Caco-2 (cell line): ENCODE measurements around the gene HDAC10. TPM values are rescaled to one million over a fixed set of nuclear protein-coding genes. Genes with fewer than 3 reads are reported as not detected.

ENCODE experiments used
- BruUV-seq: library from RNA; stranded (reverse); fragments of 400-500 nt; replicated peaks from 2 replicates; lab custom pipeline; 2021; lab: Mats Ljungman, UMichigan
- CTCF ChIA-PET: fragments of 300-600 bp; sonication (Branson Sonifier 250); formaldehyde crosslinking; loops from one replicate; lab custom pipeline; 2022; ENCODE audit warnings: antibody characterized with exemption; lab: Charles Lee
- POLR2A ChIA-PET: fragments of 300-600 bp; sonication (Branson Sonifier 250); formaldehyde crosslinking; loops from one replicate; lab custom pipeline; 2022; ENCODE audit warnings: antibody characterized with exemption; lab: Charles Lee
- DNase-seq, 2 experiments: peaks; one replicate each; pipeline versions ENCODE4 v3.0.0 to v3.0.0-alpha.2; 2020 to 2022
- H3K27me3 ChIP-seq: replicated peaks from 2 replicates; pipeline ENCODE4 v1.6.0; 2011; ENCODE audit warnings: low read length; ENCODE audit not compliant: control insufficient read depth, insufficient read depth
- H3K36me3 ChIP-seq: 2 replicates; pipeline ENCODE4 v1.5.1; 2011; ENCODE audit warnings: low read length; ENCODE audit not compliant: control insufficient read depth, insufficient read depth
- H3K4me1 ChIP-seq: fragments of 250-450 bp; sonication (Bioruptor Pico); 2 replicates; pipeline ENCODE4 v1.5.1; 2020; ENCODE audit warnings: mild to moderate bottlenecking
- H3K4me3 ChIP-seq: 2 replicates; pipeline ENCODE4 v1.5.1; 2011; ENCODE audit warnings: low read depth, mild to moderate bottlenecking, control low read depth, low read length
- H3K9me3 ChIP-seq: fragments of 250-450 bp; sonication (Bioruptor Pico); 2 replicates; pipeline ENCODE4 v1.5.1; 2020; ENCODE audit warnings: mild to moderate bottlenecking, moderate library complexity
- H3K27ac Mint-ChIP-seq: one replicate; pipeline ENCODE4 v1.8.0; 2022; ENCODE audit warnings: mixed read lengths; ENCODE audit not compliant: unreplicated experiment
- H3K27me3 Mint-ChIP-seq: one replicate; pipeline ENCODE4 v1.8.0; 2022; ENCODE audit warnings: mixed read lengths; ENCODE audit not compliant: insufficient read depth, unreplicated experiment
- H3K36me3 Mint-ChIP-seq: one replicate; pipeline ENCODE4 v1.8.0; 2022; ENCODE audit warnings: mild to moderate bottlenecking, mixed read lengths; ENCODE audit not compliant: insufficient read depth, unreplicated experiment
- H3K4me1 Mint-ChIP-seq: one replicate; pipeline ENCODE4 v1.8.0; 2022; ENCODE audit warnings: low read depth, mixed read lengths; ENCODE audit not compliant: unreplicated experiment
- H3K4me3 Mint-ChIP-seq: one replicate; pipeline ENCODE4 v1.8.0; 2022; ENCODE audit warnings: mild to moderate bottlenecking, moderate library complexity, mixed read lengths; ENCODE audit not compliant: unreplicated experiment
- H3K9me3 Mint-ChIP-seq: one replicate; pipeline ENCODE4 v1.8.0; 2022; ENCODE audit warnings: mixed read lengths; ENCODE audit not compliant: unreplicated experiment
- intact Hi-C: fragments of 100-400 bp; cut with micrococcal nuclease; formaldehyde crosslinking; loops from one replicate; pipeline ENCODE4 v1.10.0; 2022; ENCODE audit not compliant: unreplicated experiment
- total RNA-seq: library from RNA; stranded (reverse); gene quantifications from 2 replicates; pipeline ENCODE4 v1.2.3, GENCODE V29; 2022
- TF ChIP-seq, protein P1 (sequence below), 2 experiments: fragments of 200-600 bp in 1 of 2; IDR thresholded peaks; 1 replicate in 1 of 2; 2 replicates in 1 of 2; pipeline versions ENCODE4 v1.5.1 to v1.8.0; 2011 to 2022; ENCODE audit warnings: antibody characterized with exemption in 1 of 2, control low read depth in 1 of 2, inconsistent platforms in 1 of 2, low read depth in 1 of 2, low read length in 1 of 2, mild to moderate bottlenecking in 1 of 2, moderate library complexity in 1 of 2; ENCODE audit not compliant: insufficient read depth in 1 of 2, severe bottlenecking in 1 of 2, unreplicated experiment in 1 of 2

Gene HDAC10
- total RNA-seq, 1 experiment from 2014 or later = 63.5 TPM

DNA sequence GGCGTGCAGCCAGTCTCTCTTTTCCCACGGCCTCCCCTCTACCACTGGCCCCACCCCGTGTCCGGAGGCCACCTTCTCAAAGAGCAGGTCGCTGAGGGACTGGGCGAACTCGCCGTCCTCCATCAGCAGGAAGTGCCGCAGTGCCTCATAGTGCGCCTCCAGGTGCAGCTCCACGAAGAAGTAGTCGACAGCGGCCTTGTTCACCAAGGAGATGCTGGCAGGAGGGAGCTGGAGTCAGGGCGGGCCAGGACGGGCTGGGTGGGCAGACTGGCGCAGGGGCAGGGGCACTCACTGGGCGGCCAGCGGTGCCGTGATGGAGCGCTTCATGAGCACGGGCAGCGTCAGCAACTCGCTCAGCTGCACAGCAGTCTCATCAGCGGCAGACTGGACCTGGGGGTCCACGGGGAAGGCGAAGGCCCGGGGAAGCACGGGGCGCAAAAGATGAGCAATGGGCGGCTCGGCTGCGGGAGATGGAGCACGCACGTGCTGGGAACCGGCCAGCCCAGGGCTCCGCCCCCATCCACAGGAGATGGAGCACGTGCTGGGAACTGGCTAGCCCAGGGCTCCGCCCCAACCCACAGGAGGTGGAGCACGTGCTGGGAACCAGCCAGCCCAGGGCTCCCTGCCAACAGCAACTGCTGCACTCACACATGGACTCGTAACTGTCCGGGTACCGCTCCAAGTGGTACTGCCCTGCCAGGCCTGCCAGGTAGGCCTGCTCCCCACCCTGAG is 31.9 kb downstream of the HDAC10 start:
- Mint-ChIP-seq H3K4me1 (no peaks in the 10 kb centered on the region), H3K36me3 (peaks cover 53% of the 10 kb centered on the region), H3K27ac (no peak overlapping the region), H3K4me3 (no peak overlapping the region), H3K9me3 (no peaks in the 10 kb centered on the region), H3K27me3 (no peaks in the 10 kb centered on the region)
- Histone ChIP-seq H3K9me3 (no peaks in the 10 kb centered on the region), H3K36me3 (no peaks in the 10 kb centered on the region; the same call in 1 of the 2 replicates), H3K4me1 (no peaks in the 10 kb centered on the region), H3K4me3 (no peak overlapping the region), H3K27me3 (no peaks in the 10 kb centered on the region)
- ChIA-PET POLR2A (no interaction called here), CTCF (no interaction called here)
- TF ChIP-seq, protein P1, sequence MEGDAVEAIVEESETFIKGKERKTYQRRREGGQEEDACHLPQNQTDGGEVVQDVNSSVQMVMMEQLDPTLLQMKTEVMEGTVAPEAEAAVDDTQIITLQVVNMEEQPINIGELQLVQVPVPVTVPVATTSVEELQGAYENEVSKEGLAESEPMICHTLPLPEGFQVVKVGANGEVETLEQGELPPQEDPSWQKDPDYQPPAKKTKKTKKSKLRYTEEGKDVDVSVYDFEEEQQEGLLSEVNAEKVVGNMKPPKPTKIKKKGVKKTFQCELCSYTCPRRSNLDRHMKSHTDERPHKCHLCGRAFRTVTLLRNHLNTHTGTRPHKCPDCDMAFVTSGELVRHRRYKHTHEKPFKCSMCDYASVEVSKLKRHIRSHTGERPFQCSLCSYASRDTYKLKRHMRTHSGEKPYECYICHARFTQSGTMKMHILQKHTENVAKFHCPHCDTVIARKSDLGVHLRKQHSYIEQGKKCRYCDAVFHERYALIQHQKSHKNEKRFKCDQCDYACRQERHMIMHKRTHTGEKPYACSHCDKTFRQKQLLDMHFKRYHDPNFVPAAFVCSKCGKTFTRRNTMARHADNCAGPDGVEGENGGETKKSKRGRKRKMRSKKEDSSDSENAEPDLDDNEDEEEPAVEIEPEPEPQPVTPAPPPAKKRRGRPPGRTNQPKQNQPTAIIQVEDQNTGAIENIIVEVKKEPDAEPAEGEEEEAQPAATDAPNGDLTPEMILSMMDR (IDR thresholded peaks at IDR 0.05; ENCODE audit: insufficient read depth in 1 of 2, low read depth in 1 of 2, low read length in 1 of 2, severe bottlenecking in 1 of 2, unreplicated experiment in 1 of 2) = no peak
- no TSS peak for BruUV-seq
- DNase-seq = peak in 1 of 2 experiments; percentile 42
- intact Hi-C loops = no loop called here

DNA sequence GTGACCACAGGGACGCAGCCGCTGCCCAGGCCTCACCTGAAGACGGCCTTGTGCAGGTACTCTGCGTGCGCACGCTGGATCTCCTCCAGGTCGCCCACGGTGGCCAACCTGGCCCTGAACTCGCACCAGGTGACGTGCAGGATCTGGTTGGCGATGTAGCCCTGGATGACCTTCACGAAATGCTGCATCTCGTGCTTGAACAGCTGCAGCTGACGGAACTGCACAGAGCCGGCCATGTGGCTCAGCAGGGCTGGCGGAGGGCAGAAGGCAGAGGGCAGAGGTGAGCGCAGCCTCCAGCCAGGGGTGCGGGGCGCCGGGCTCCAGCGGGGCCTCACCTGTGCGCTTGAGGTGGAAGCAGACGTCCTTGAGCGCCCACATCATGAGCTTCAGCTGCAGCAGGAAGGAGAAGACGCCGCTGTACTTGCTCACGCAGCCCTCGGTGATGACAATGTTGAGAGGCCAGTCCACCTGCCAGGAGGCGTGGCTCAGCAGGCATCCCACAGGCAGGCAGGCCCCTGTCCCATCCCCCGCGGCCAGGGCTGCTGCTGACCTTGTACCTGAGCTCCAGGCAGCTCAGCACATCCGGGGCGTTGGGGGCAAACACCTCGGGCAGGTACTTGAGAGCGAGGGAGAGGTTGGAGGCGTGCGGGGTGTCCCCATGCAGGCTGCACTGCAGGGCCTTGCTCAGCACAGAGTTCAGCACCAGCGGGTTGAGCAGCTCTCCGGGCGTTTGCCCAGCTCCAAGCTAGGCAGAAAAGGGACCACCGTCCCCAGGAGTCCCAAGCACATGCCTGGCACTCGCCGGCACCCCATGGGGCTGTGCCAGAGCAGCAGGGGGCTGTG is 32.7 kb downstream of the HDAC10 start:
- BruUV-seq = no TSS peak
- DNase-seq = peak in 1 of 2 experiments; percentile 38
- Mint-ChIP-seq H3K4me3 (no peak overlapping the region), H3K27ac (no peak overlapping the region), H3K36me3 (peaks cover 59% of the 10 kb centered on the region), H3K4me1 (no peaks in the 10 kb centered on the region), H3K9me3 (no peaks in the 10 kb centered on the region), H3K27me3 (no peaks in the 10 kb centered on the region)
- ChIA-PET CTCF (no interaction called here), POLR2A (no interaction called here)
- Histone ChIP-seq H3K36me3 (no peaks in the 10 kb centered on the region; the same call in 1 of the 2 replicates), H3K4me1 (no peaks in the 10 kb centered on the region), H3K9me3 (no peaks in the 10 kb centered on the region), H3K27me3 (no peaks in the 10 kb centered on the region), H3K4me3 (no peak overlapping the region)
- TF ChIP-seq, protein P1 (IDR thresholded peaks at IDR 0.05; ENCODE audit: insufficient read depth in 1 of 2, low read depth in 1 of 2, low read length in 1 of 2, severe bottlenecking in 1 of 2, unreplicated experiment in 1 of 2) = no peak
- intact Hi-C loops = no loop called here

DNA sequence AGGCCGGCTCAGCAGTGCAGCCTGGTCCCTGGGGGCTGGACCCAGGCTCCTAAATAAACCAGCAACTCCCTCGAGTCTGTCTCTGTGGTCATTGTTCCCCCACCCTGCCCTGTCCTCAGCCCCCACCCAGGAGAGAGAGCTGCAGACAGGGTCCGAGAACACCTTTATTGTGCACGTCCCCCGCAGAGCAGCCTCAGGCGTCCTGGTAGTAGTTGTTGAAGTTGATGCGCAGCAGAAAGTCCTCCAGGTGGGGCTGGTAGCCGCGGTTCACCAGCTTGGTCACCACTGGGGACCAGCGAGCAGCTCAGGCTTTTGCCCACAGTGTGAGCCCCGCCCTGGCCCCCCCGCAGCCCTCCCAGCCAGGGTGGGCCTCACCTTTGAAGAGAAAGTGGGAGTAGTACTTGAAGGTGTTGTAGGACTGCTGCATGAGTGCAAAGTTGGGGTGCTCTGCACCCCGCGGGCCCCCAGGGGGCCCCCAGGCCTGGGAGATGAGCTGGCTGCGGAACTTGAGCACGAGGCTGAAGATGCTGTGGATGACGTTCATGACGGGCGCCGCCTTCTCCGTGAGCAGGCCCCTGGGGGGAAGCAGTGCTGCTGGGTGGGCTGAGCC is 33.4 kb downstream of the HDAC10 start:
- H3K36me3 Mint-ChIP-seq = peaks cover 66% of the 10 kb centered on the region

More for the DNA sequence above, 33.4 kb downstream of the HDAC10 start:
- intact Hi-C loops = no loop called here
- ChIA-PET POLR2A (no interaction called here), CTCF (no interaction called here)
- Histone ChIP-seq H3K9me3 (no peaks in the 10 kb centered on the region), H3K4me1 (no peaks in the 10 kb centered on the region), H3K27me3 (no peaks in the 10 kb centered on the region), H3K4me3 (no peak overlapping the region), H3K36me3 (no peaks in the 10 kb centered on the region; the same call in 1 of the 2 replicates)
- Mint-ChIP-seq H3K4me3 (no peak overlapping the region), H3K4me1 (no peaks in the 10 kb centered on the region), H3K9me3 (no peaks in the 10 kb centered on the region), H3K27ac (no peak overlapping the region), H3K27me3 (no peaks in the 10 kb centered on the region)
- BruUV-seq = no TSS peak
- no peak for DNase-seq
- TF ChIP-seq, protein P1 (IDR thresholded peaks at IDR 0.05; ENCODE audit: insufficient read depth in 1 of 2, low read depth in 1 of 2, low read length in 1 of 2, severe bottlenecking in 1 of 2, unreplicated experiment in 1 of 2) = no peak
